Measurements from ENCODE around the gene N4BP2. TPM values are rescaled to one million over a fixed set of nuclear protein-coding genes. Genes with fewer than 3 reads are reported as not detected.

The N4BP2 gene
- total RNA-seq, 1 donor from 2014 or later, result 31.5 TPM

- intact Hi-C loops (cut with micrococcal nuclease), result loop anchor here (1.0 to 10.0 kb wide), 4 partner anchors 14 to 1890 kb away; no protein-coding TSS in a partner anchor
These were observed 148.0 kb downstream of the N4BP2 start for GRCh38 chr4:40204507-40205258.

DNA sequence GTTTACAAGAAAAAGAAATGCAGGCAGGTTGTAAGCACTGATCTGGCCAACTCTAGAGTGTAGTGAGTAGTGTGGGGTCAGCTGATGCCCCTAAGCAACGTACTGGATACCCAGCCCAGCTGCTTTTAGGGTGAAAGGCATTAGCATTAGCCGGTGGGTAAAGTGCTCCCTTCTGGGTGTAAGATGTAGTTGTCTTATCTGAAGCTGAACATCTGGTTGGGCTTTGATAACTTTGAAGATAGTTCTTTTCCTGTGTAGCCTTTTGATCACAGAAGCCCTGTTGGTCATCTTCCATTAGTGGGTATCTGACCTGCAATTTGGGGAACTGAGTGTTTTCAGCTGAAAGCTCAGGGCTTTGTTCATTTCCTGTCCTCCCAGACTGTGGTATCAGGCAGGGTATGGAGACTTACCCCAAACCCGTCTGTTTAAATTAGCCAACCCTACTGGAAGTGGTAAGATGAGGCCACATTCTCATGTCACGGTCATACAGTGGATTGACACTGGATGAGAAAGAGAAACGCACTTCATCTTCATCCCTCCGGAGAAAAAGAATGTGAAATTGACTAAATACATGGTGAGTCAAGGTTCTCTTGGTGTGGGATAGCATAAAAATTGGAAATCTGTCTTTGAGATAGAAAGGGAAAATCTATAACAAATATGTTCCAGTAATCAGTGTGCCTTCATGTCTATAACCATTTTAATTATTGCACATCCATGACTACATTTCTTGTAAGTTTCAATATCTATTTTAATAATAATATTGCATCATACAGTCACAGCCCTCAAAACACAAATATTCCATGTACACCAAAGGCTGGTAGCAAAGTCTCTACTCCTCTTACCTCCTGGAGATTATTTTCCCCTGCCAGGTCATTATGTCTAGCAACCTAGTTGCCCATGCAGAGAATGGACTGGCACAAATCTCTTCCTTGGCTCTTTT, 148.9 kb downstream of the N4BP2 start:
- intact Hi-C loops (cut with micrococcal nuclease), result loop anchor here (1.0 to 10.0 kb wide), 5 partner anchors 15 to 1891 kb away; no protein-coding TSS in a partner anchor

- intact Hi-C loops (cut with micrococcal nuclease), result loop anchor here (1.0 to 10.0 kb wide), 3 partner anchors 36 to 1892 kb away; no protein-coding TSS in a partner anchor
These were observed 149.8 kb downstream of the N4BP2 start for GRCh38 chr4:40206426-40206825.

Other genes starting within 250 kb of the N4BP2 start
- gene PDS5A, start 78.9 kb upstream of the N4BP2 start, total RNA-seq, result 106 TPM in 2 replicates
- gene RHOH, start 140.2 kb downstream of the N4BP2 start, total RNA-seq, result 150 and 158 TPM in 2 replicates

Data from T-helper 1 cell treated with Interleukin-12 subunit alpha and Interleukin-12 subunit beta and Interleukin-4 antibody, amounts not matched to agents 30 ng/mL and 1 ng/mL, for 36 hours (primary cell).